ENCODE data around the gene ACOT2.
"Not testable (repeated sequence)": the region's sequence is repeated elsewhere in the genome, so short reads cannot be mapped to it uniquely, and the experiment has no call there.

GRCh38 chr14:73574251-73574650, 5.2 kb downstream of the ACOT2 start:
- TF ChIP-seq CTCF (IDR thresholded peaks at IDR 0.05; ENCODE audit: borderline replicate concordance, extremely low read depth, low read length, poor library complexity, severe bottlenecking); EZH2 (IDR thresholded peaks at IDR 0.05; ENCODE audit: borderline replicate concordance, low read depth, low read length, severe bottlenecking): not testable (repeated sequence)
